ENCODE results near the gene GALNTL6. TPM values are rescaled to one million over a fixed set of nuclear protein-coding genes. Genes with fewer than 3 reads are reported as not detected.

The GALNTL6 gene
- total RNA-seq, 1 experiment from 2014 or later = not detected

GRCh38 chr4:172055046-172055445 is 241.8 kb downstream of the GALNTL6 start:
- H3K14ac ChIP-seq (ENCODE audit: insufficient read depth, low read length) = no peak overlapping the region
- no peak overlapping the region for H4K8ac ChIP-seq (replicated peaks; ENCODE audit: insufficient read length, low read depth, low read length)
- H3K4ac ChIP-seq (ENCODE audit: low read depth, low read length) = no peak overlapping the region
- Mint-ChIP-seq H3K36me3 (ENCODE audit: insufficient read depth in 1 of 3, low read depth in 3 of 3) (no peaks in the 10 kb centered on the region; a peak in 1 of 7 replicates), H3K27me3 (ENCODE audit: low read depth) (no peaks in the 10 kb centered on the region), H3K4me3 (no peak overlapping the region), H3K27ac (no peak overlapping the region), H3K4me1 (peaks cover 0 to 11% of the 10 kb centered on the region in 2 experiments; a peak in 2 of 4 replicates), H3K9me3 (peaks cover 3 to 5% of the 10 kb centered on the region in 2 experiments; a peak in 4 of 5 replicates)
- no peak overlapping the region for H2BK15ac ChIP-seq (ENCODE audit: low read depth, low read length)
- no peaks in the 10 kb centered on the region for H3K79me1 ChIP-seq (ENCODE audit: insufficient read depth, low read depth, low read length, poor library complexity, severe bottlenecking)
- no peak overlapping the region for H3T11ph ChIP-seq (ENCODE audit: low read length)
- no peak for DNase-seq
- no peaks in the 10 kb centered on the region for H3K27me3 ChIP-seq (ENCODE audit: insufficient read depth, low read length)
- no peaks in the 10 kb centered on the region for H3K9me3 ChIP-seq (ENCODE audit: control insufficient read depth, low read depth, low read length)
- H2AFZ ChIP-seq (ENCODE audit: low read length) = no peak overlapping the region
- no peak overlapping the region for H2BK5ac ChIP-seq (ENCODE audit: insufficient read length, low read length)
- no peak overlapping the region for H3K56ac ChIP-seq (ENCODE audit: insufficient read length, low read depth, low read length)
- no peak overlapping the region for H4K91ac ChIP-seq (ENCODE audit: insufficient read length, low read depth, low read length)
- H2BK12ac ChIP-seq (ENCODE audit: insufficient read length, low read depth, low read length) = no peak overlapping the region
- no peaks in the 10 kb centered on the region for H4K20me1 ChIP-seq (ENCODE audit: control insufficient read depth, insufficient read depth, insufficient read length)
- H3K18ac ChIP-seq (ENCODE audit: insufficient read length, low read depth, low read length) = no peak overlapping the region
- no peak overlapping the region for H3K27ac ChIP-seq (ENCODE audit: insufficient read length, low read depth, low read length)
- H2BK20ac ChIP-seq (ENCODE audit: low read depth, low read length, poor library complexity, severe bottlenecking) = no peak overlapping the region
- no peak overlapping the region for H4K5ac ChIP-seq (ENCODE audit: insufficient read length, low read depth, low read length)
- no peak overlapping the region for H3K9ac ChIP-seq (ENCODE audit: extremely low read depth, insufficient read length, low read length)
- no peaks in the 10 kb centered on the region for H3K4me1 ChIP-seq (ENCODE audit: insufficient read depth, low read length)
- no peak overlapping the region for H3K4me2 ChIP-seq (ENCODE audit: insufficient read depth, insufficient read length, low read length)
- no peaks in the 10 kb centered on the region for H3K23me2 ChIP-seq (ENCODE audit: insufficient read length, low read depth, low read length, poor library complexity, severe bottlenecking)
- WGBS (ENCODE audit: extremely low coverage, insufficient read length, low lambda C conversion rate) = no CpG with 5 or more reads among the region's 1 CpG
- no peak overlapping the region for H2BK120ac ChIP-seq (ENCODE audit: low read depth, low read length, poor library complexity, severe bottlenecking)
- H3K23ac ChIP-seq (ENCODE audit: insufficient read length, low read depth, low read length) = no peak overlapping the region
- H3K79me2 ChIP-seq (ENCODE audit: insufficient read depth, low read length) = no peaks in the 10 kb centered on the region
- no peak for TF ChIP-seq CTCF (conservative IDR thresholded peaks at IDR 0.05)
- H2AK5ac ChIP-seq (ENCODE audit: insufficient read length, low read length) = no peak overlapping the region
